GM18951 (cell line): ENCODE results near the gene SPDYE17.
"Not testable (repeated sequence)": the region's sequence is repeated elsewhere in the genome, so short reads cannot be mapped to it uniquely, and the experiment has no call there.

Source experiments
- in situ Hi-C: fragments of 300-500 bp; cut with MboI; formaldehyde crosslinking; loops from one replicate; pipeline ENCODE4 v1.12.0; 2022; ENCODE audit warnings: low sequenced_read_pairs, mixed read lengths, inconsistent platforms; ENCODE audit not compliant: unreplicated experiment

The SPDYE17 gene

GRCh38 chr7:76974793-76975579, 57.2 kb downstream of the SPDYE17 start:
- in situ Hi-C loops: not testable (repeated sequence)

- in situ Hi-C loops: not testable (repeated sequence)
Observed at GRCh38 chr7:76974336-76974735, 57.8 kb downstream of the SPDYE17 start.

- in situ Hi-C loops: not testable (repeated sequence)
Observed at GRCh38 chr7:76972391-76972790, 59.8 kb downstream of the SPDYE17 start.
